Measurements from ENCODE around the gene RAD18. TPM values are rescaled to one million over a fixed set of nuclear protein-coding genes. Genes with fewer than 3 reads are reported as not detected.
A peak's percentile ranks its signal among the peaks of the same experiment; 100 is the strongest.

The RAD18 gene
- total and polyA plus RNA-seq, 8 donors, result 10.2 to 16.8 (median 13.1) TPM

DNA sequence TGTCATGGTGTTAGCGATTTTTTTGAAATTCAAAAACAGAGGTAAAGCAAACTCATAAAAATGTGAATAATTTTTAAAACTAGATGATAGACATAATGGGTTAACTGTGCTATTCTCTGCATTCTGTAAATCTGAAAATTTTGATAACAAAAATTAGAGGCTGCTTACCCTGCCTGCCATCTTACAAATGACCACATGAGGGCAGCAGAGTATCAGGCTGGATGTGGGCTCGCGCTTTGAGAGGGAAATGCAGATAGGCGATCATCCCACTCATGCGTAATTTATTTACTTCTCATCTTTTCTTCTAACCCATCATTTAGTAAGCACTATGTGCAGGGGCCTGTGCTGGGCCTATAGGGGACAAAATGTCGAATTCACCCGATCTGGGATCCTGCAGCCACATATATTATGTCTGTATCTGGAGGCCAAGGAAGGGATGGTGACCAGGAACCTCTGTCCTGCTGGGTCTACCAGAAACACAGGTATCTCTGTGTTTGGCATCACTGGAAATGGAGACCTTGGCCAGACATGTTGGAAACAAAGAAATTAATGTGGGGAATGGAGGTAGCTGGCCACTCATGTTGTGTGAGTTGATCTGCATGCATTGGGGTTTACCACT is 7.8 kb upstream of the RAD18 start:
- H3K27me3 ChIP-seq, result peaks cover 0 to 14% of the 10 kb centered on the region in 2 donors
- no peaks in the 10 kb centered on the region for H3K9me3 ChIP-seq
- TF ChIP-seq, protein P1, sequence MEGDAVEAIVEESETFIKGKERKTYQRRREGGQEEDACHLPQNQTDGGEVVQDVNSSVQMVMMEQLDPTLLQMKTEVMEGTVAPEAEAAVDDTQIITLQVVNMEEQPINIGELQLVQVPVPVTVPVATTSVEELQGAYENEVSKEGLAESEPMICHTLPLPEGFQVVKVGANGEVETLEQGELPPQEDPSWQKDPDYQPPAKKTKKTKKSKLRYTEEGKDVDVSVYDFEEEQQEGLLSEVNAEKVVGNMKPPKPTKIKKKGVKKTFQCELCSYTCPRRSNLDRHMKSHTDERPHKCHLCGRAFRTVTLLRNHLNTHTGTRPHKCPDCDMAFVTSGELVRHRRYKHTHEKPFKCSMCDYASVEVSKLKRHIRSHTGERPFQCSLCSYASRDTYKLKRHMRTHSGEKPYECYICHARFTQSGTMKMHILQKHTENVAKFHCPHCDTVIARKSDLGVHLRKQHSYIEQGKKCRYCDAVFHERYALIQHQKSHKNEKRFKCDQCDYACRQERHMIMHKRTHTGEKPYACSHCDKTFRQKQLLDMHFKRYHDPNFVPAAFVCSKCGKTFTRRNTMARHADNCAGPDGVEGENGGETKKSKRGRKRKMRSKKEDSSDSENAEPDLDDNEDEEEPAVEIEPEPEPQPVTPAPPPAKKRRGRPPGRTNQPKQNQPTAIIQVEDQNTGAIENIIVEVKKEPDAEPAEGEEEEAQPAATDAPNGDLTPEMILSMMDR (IDR thresholded peaks at IDR 0.05), result peak; percentile 94 to 97
- no peaks in the 10 kb centered on the region for H3K4me1 ChIP-seq
- no peak overlapping the region for H3K27ac ChIP-seq
- peak in 2 of 4 donors; percentile 59 to 81 for DNase-seq
- intact Hi-C loops (cut with DNase I), result loop anchor here (5.0 to 10.0 kb wide), 2 partner anchors 331 to 334 kb away; no protein-coding TSS in a partner anchor
- H3K36me3 ChIP-seq, result no peaks in the 10 kb centered on the region
- ATAC-seq, result peak; percentile 93
- H3K4me3 ChIP-seq, result no peak overlapping the region

DNA sequence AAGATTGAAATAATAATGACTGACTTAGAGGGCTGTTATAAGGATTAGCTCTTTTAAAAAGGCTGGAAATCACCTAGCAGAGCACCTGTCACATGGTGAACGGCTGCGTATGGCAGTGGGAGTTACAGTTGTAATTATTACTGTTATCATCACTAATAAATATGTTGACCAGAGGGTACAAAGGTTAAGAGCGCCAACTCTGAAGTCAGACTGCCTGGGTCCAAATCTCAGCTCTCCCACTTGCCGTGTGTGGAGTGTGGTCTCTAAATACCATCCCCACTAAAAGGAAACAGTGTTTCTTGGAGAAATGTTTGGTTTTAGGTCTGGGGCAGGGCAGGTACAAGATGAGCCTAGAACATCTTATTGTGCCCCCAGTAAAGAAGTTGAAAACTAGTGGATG is 6.0 kb upstream of the RAD18 start:
- TF ChIP-seq, protein P1 (IDR thresholded peaks at IDR 0.05), result no peak
- H3K27me3 ChIP-seq, result peaks cover 0 to 14% of the 10 kb centered on the region in 2 donors
- H3K27ac ChIP-seq, result no peak overlapping the region
- DNase-seq (no peak), ATAC-seq (no peak)
- H3K4me1 ChIP-seq, result no peaks in the 10 kb centered on the region
- H3K36me3 ChIP-seq, result no peaks in the 10 kb centered on the region
- no peaks in the 10 kb centered on the region for H3K9me3 ChIP-seq
- intact Hi-C loops (cut with DNase I), result no loop called here
- no peak overlapping the region for H3K4me3 ChIP-seq

GRCh38 chr3:8968375-8968882 is 5.2 kb upstream of the RAD18 start:
- Histone ChIP-seq H3K27ac (no peak overlapping the region), H3K27me3 (peaks cover 0 to 14% of the 10 kb centered on the region in 2 donors), H3K4me3 (no peak overlapping the region), H3K36me3 (no peaks in the 10 kb centered on the region), H3K9me3 (no peaks in the 10 kb centered on the region), H3K4me1 (no peaks in the 10 kb centered on the region)
- intact Hi-C loops (cut with DNase I), result no loop called here
- TF ChIP-seq, protein P1 (IDR thresholded peaks at IDR 0.05), result no peak
- ATAC-seq (no peak), DNase-seq (no peak)

DNA sequence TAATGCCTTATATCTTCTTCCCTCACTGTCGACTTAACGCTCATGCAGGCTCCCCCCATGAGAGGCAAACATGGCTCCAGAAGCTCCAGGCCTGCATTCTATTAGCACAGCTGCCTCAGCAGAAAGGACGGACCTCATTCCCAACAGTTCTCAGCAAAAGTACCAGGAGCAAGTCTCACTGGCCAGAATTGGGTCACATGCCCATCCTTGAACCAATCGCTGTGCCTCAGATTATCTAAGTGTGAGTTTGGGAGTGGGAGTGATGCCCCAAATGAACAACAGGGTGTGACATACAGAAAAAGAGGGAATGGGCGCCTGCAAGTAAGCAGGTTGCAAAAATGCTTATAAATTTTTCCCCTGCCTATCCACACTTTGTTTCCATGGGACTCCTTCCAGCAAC is 4.3 kb upstream of the RAD18 start:
- Histone ChIP-seq H3K27me3 (peaks cover 0 to 14% of the 10 kb centered on the region in 2 donors), H3K36me3 (no peaks in the 10 kb centered on the region), H3K27ac (no peak overlapping the region), H3K9me3 (no peaks in the 10 kb centered on the region), H3K4me1 (peaks cover 4% of the 10 kb centered on the region in 2 donors), H3K4me3 (no peak overlapping the region)
- ATAC-seq (no peak), DNase-seq (no peak)
- TF ChIP-seq, protein P1 (IDR thresholded peaks at IDR 0.05), result no peak
- intact Hi-C loops (cut with DNase I), result no loop called here

DNA sequence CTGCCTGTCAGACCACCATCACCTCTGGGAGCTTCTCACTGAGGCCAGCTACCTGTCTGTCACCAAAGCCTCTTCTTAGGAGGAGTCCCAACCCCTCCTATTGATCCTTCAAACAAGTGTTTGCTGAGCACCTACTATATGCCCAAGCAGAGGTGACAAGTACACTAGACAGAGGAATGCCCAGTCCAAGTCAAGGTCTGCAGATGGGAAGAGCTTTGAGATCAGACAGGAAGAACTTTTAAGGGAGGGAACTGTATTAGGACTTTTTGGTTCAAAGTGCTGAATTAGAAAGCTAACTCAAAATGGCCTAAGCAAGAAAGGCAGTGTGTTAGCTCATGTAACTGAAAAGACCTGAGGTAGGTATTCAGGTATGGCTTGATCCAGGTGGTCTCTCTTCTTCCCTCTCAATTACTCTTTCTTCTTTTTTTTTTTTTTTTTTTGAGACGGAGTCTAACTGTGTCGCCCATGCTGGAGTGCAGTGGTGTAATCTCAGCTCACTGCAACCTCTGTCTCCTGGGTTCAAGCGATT is 3.6 kb upstream of the RAD18 start:
- Histone ChIP-seq H3K36me3 (no peaks in the 10 kb centered on the region), H3K4me3 (no peak overlapping the region), H3K27me3 (peaks cover 0 to 14% of the 10 kb centered on the region in 2 donors), H3K9me3 (no peaks in the 10 kb centered on the region), H3K27ac (no peak overlapping the region), H3K4me1 (peaks cover 8 to 10% of the 10 kb centered on the region in 2 donors)
- intact Hi-C loops (cut with DNase I), result no loop called here
- DNase-seq, result no peak
- TF ChIP-seq, protein P1 (IDR thresholded peaks at IDR 0.05), result no peak
- ATAC-seq, result no peak
